Stomach smooth muscle (tissue), 2 donors: ENCODE data around the gene CNTLN.
"Not testable (repeated sequence)": the region's sequence is repeated elsewhere in the genome, so short reads cannot be mapped to it uniquely, and the experiment has no call there.

Experiments
- H3K27ac ChIP-seq: one replicate; pipeline ENCODE4 v1.7.0; 2013; ENCODE audit warnings: mild to moderate bottlenecking, low read length, inconsistent platforms
- H3K27me3 ChIP-seq, 2 donors: one replicate each; pipeline ENCODE4 v1.7.0; 2013; ENCODE audit warnings: low read length in 2 of 2; ENCODE audit not compliant: insufficient read depth in 2 of 2, control insufficient read depth in 1 of 2
- H3K36me3 ChIP-seq, 2 donors: one replicate each; pipeline ENCODE4 v1.7.0; 2013; ENCODE audit warnings: low read length in 2 of 2; ENCODE audit not compliant: control insufficient read depth in 2 of 2, insufficient read depth in 2 of 2
- H3K4me1 ChIP-seq: one replicate; pipeline ENCODE4 v1.7.0; 2013; ENCODE audit warnings: low read length; ENCODE audit not compliant: control insufficient read depth, insufficient read depth
- H3K4me3 ChIP-seq, 2 donors: one replicate each; pipeline ENCODE4 v1.7.0; 2013; ENCODE audit warnings: low read length in 2 of 2
- H3K9ac ChIP-seq, 2 donors: one replicate each; pipeline ENCODE4 v1.7.0; 2013; ENCODE audit warnings: low read length in 2 of 2, mild to moderate bottlenecking in 1 of 2
- H3K9me3 ChIP-seq, 2 donors: one replicate each; pipeline ENCODE4 v1.7.0; 2013; ENCODE audit warnings: low read length in 2 of 2; ENCODE audit not compliant: control insufficient read depth in 2 of 2
- donor health status: healthy.
- donor health status: Pancreatic carcinoma.

The CNTLN gene

GRCh38 chr9:17236147-17236546 lies 101.3 kb downstream of the CNTLN start:
- Histone ChIP-seq H3K4me1 (no peaks in the 10 kb centered on the region), H3K36me3 (no peaks in the 10 kb centered on the region), H3K27me3 (no peaks in the 10 kb centered on the region), H3K9me3 (no peaks in the 10 kb centered on the region), H3K9ac (no peak overlapping the region), H3K27ac (no peak overlapping the region), H3K4me3 (no peak overlapping the region)

- H3K4me1 ChIP-seq, result no peaks in the 10 kb centered on the region
- no peak overlapping the region for H3K9ac ChIP-seq
- H3K36me3 ChIP-seq, result peaks cover 0 to 5% of the 10 kb centered on the region in 2 donors
- no peaks in the 10 kb centered on the region for H3K27me3 ChIP-seq
- H3K27ac ChIP-seq, result no peak overlapping the region
- H3K4me3 ChIP-seq, result no peak overlapping the region
- peaks cover 0 to 10% of the 10 kb centered on the region in 2 donors for H3K9me3 ChIP-seq
Measured at GRCh38 chr9:17246770-17247169, 111.9 kb downstream of the CNTLN start.

GRCh38 chr9:17251100-17251499 lies 116.3 kb downstream of the CNTLN start:
- Histone ChIP-seq H3K27ac (no peak overlapping the region), H3K9ac (no peak overlapping the region), H3K27me3 (no peaks in the 10 kb centered on the region), H3K36me3 (peaks cover 0 to 5% of the 10 kb centered on the region in 2 donors), H3K4me1 (no peaks in the 10 kb centered on the region), H3K4me3 (no peak overlapping the region), H3K9me3 (peaks cover 0 to 6% of the 10 kb centered on the region in 2 donors)

- H3K27me3 ChIP-seq, H3K9me3 ChIP-seq, H3K27ac ChIP-seq, H3K36me3 ChIP-seq, H3K4me3 ChIP-seq, H3K4me1 ChIP-seq, H3K9ac ChIP-seq: not testable (repeated sequence)
Measured at GRCh38 chr9:17268531-17269188, 133.8 kb downstream of the CNTLN start.

GRCh38 chr9:17269799-17270198 lies 135.0 kb downstream of the CNTLN start:
- no peaks in the 10 kb centered on the region for H3K4me1 ChIP-seq
- peaks cover 0 to 4% of the 10 kb centered on the region in 2 donors for H3K9me3 ChIP-seq
- no peak overlapping the region for H3K27ac ChIP-seq
- H3K27me3 ChIP-seq, result no peaks in the 10 kb centered on the region
- no peak overlapping the region for H3K9ac ChIP-seq
- no peak overlapping the region for H3K4me3 ChIP-seq
- no peaks in the 10 kb centered on the region for H3K36me3 ChIP-seq

GRCh38 chr9:17272536-17272935 lies 137.7 kb downstream of the CNTLN start:
- Histone ChIP-seq H3K9me3 (peaks cover 0 to 4% of the 10 kb centered on the region in 2 donors), H3K27ac (no peak overlapping the region), H3K27me3 (no peaks in the 10 kb centered on the region), H3K9ac (no peak overlapping the region), H3K4me3 (no peak overlapping the region), H3K4me1 (no peaks in the 10 kb centered on the region), H3K36me3 (no peaks in the 10 kb centered on the region)

GRCh38 chr9:17280350-17281012 lies 145.6 kb downstream of the CNTLN start:
- no peak overlapping the region for H3K4me3 ChIP-seq
- H3K4me1 ChIP-seq, result no peaks in the 10 kb centered on the region
- H3K9ac ChIP-seq, result no peak overlapping the region
- H3K27ac ChIP-seq, result no peak overlapping the region
- no peaks in the 10 kb centered on the region for H3K9me3 ChIP-seq
- H3K36me3 ChIP-seq, result peaks cover 0 to 3% of the 10 kb centered on the region in 2 donors
- no peaks in the 10 kb centered on the region for H3K27me3 ChIP-seq

GRCh38 chr9:17290673-17291072 lies 155.8 kb downstream of the CNTLN start:
- H3K36me3 ChIP-seq, H3K27ac ChIP-seq, H3K4me1 ChIP-seq, H3K9me3 ChIP-seq, H3K4me3 ChIP-seq, H3K9ac ChIP-seq, H3K27me3 ChIP-seq: not testable (repeated sequence)

GRCh38 chr9:17291766-17292165 lies 156.9 kb downstream of the CNTLN start:
- H3K4me1 ChIP-seq, result no peaks in the 10 kb centered on the region
- H3K9me3 ChIP-seq, result no peaks in the 10 kb centered on the region
- H3K36me3 ChIP-seq, result peaks cover 0 to 5% of the 10 kb centered on the region in 2 donors
- no peaks in the 10 kb centered on the region for H3K27me3 ChIP-seq
- no peak overlapping the region for H3K27ac ChIP-seq
- H3K4me3 ChIP-seq, result no peak overlapping the region
- no peak overlapping the region for H3K9ac ChIP-seq

GRCh38 chr9:17293685-17294084 lies 158.8 kb downstream of the CNTLN start:
- Histone ChIP-seq H3K4me3 (no peak overlapping the region), H3K9ac (no peak overlapping the region), H3K27ac (no peak overlapping the region), H3K4me1 (no peaks in the 10 kb centered on the region), H3K9me3 (no peaks in the 10 kb centered on the region), H3K36me3 (peaks cover 0 to 5% of the 10 kb centered on the region in 2 donors), H3K27me3 (no peaks in the 10 kb centered on the region)
